Keratinocyte (primary cell): ENCODE results near the gene APBB2. TPM values are rescaled to one million over a fixed set of nuclear protein-coding genes. Genes with fewer than 3 reads are reported as not detected.

Source experiments
- DNase-seq: peaks from one replicate; pipeline ENCODE4 v3.0.0-alpha.2; 2011; ENCODE audit warnings: low read depth, missing footprints, low spot score
- FAIRE-seq: peaks from 2 replicates; lab custom pipeline; 2011; peaks lifted over from hg19 to GRCh38; lab: Jason Lieb, UNC
- H2AFZ ChIP-seq: 2 replicates; pipeline ENCODE4 v1.6.0; 2012; ENCODE audit warnings: low read length, control low read depth, inconsistent platforms; ENCODE audit not compliant: control insufficient read depth
- H3K27ac ChIP-seq: 2 replicates; pipeline ENCODE4 v1.5.1; 2011; ENCODE audit warnings: low read length; ENCODE audit not compliant: control insufficient read depth, insufficient read depth
- H3K27me3 ChIP-seq: 3 replicates; pipeline ENCODE4 v1.6.0; 2011; ENCODE audit warnings: low read length; ENCODE audit not compliant: control insufficient read depth, insufficient read depth; ENCODE audit errors: extremely low read depth
- H3K36me3 ChIP-seq, 2 experiments: 2 replicates in 1 of 2; 3 replicates in 1 of 2; pipeline ENCODE4 v1.5.1; 2011; ENCODE audit warnings: low read length in 2 of 2, mild to moderate bottlenecking in 1 of 2; ENCODE audit not compliant: control insufficient read depth in 2 of 2, insufficient read depth in 2 of 2; ENCODE audit errors: extremely low read depth in 1 of 2
- H3K4me1 ChIP-seq: 3 replicates; pipeline ENCODE4 v1.5.1; 2011; ENCODE audit warnings: low read length; ENCODE audit not compliant: control insufficient read depth, insufficient read depth; ENCODE audit errors: extremely low read depth
- H3K4me2 ChIP-seq: 3 replicates; pipeline ENCODE4 v1.6.0; 2011; ENCODE audit warnings: low read depth, low read length; ENCODE audit not compliant: control insufficient read depth, insufficient read depth; ENCODE audit errors: extremely low read depth
- H3K4me3 ChIP-seq, 3 experiments: fragments of 200-600 bp in 1 of 3; sonication (generic) in 1 of 3; 2 replicates in 2 of 3; 3 replicates in 1 of 3; pipeline ENCODE4 v1.5.1; 2011 to 2016; ENCODE audit warnings: low read length in 3 of 3, mild to moderate bottlenecking in 3 of 3, control low read depth in 2 of 3, inconsistent platforms in 1 of 3, low read depth in 1 of 3, mixed read lengths in 1 of 3, mixed run types in 1 of 3, moderate library complexity in 1 of 3; ENCODE audit not compliant: control insufficient read depth in 2 of 3, insufficient read depth in 2 of 3; ENCODE audit errors: extremely low read depth in 1 of 3
- H3K79me2 ChIP-seq: 2 replicates; pipeline ENCODE4 v1.6.0; 2012; ENCODE audit warnings: low read length; ENCODE audit not compliant: control insufficient read depth, insufficient read depth
- H3K9ac ChIP-seq: 3 replicates; pipeline ENCODE4 v1.6.0; 2011; ENCODE audit warnings: low read length; ENCODE audit not compliant: control insufficient read depth, insufficient read depth; ENCODE audit errors: extremely low read depth
- H3K9me1 ChIP-seq: 3 replicates; pipeline ENCODE4 v1.6.0; 2011; ENCODE audit warnings: low read length; ENCODE audit not compliant: control insufficient read depth, insufficient read depth; ENCODE audit errors: extremely low read depth
- H3K9me3 ChIP-seq: 2 replicates; pipeline ENCODE4 v1.5.1; 2012; ENCODE audit warnings: low read depth, low read length; ENCODE audit not compliant: control insufficient read depth
- H4K20me1 ChIP-seq: 3 replicates; pipeline ENCODE4 v1.6.0; 2011; ENCODE audit warnings: low read length; ENCODE audit not compliant: control insufficient read depth, insufficient read depth; ENCODE audit errors: extremely low read depth
- CTCF ChIP-seq, 3 experiments: IDR thresholded peaks in 1 of 3; conservative IDR thresholded peaks in 1 of 3; optimal IDR thresholded peaks in 1 of 3; 2 replicates in 2 of 3; 3 replicates in 1 of 3; pipeline versions ENCODE3 to v1.5.1; 2011; ENCODE audit warnings: low read length in 3 of 3, mild to moderate bottlenecking in 3 of 3, moderate library complexity in 2 of 3, control low read depth in 1 of 3, inconsistent platforms in 1 of 3; ENCODE audit not compliant: insufficient read depth in 2 of 3; ENCODE audit errors: extremely low read depth in 1 of 3
- EZH2 ChIP-seq: IDR thresholded peaks from one replicate; pipeline ENCODE4 v1.6.1; 2012; ENCODE audit warnings: inconsistent platforms, mild to moderate bottlenecking, low read length, moderate library complexity
- dilution Hi-C: fragments of 300-500 bp; cut with MboI; formaldehyde crosslinking; loops from one replicate; pipeline ENCODE4 v1.7.0; 2020; ENCODE audit warnings: low sequenced_read_pairs; ENCODE audit not compliant: extremely low pct_ligation_motif_present
- polyA plus RNA-seq, 5 experiments: library from polyadenylated mRNA; depleted of rRNA in 3 of 5; stranded (reverse) in 3 of 5; stranded (forward) in 1 of 5; unstranded in 1 of 5; fragments of >200 nt; gene quantifications; 1 replicate in 1 of 5; 2 replicates in 3 of 5; 3 replicates in 1 of 5; pipeline versions ENCODE4 v1.2.1 to v1.2.3, GENCODE V29; 2011 to 2012; ENCODE audit warnings: missing spikeins in 2 of 5, low read depth in 1 of 5, low replicate concordance in 1 of 5

Gene APBB2
- polyA plus RNA-seq, 1 donor (not counting 4 experiments of a cell fraction or from before 2014, with no cell fraction given), result 57.3 TPM

GRCh38 chr4:40848940-40849339 lies 365.4 kb downstream of the APBB2 start:
- no peak for TF ChIP-seq CTCF (optimal IDR thresholded peaks at IDR 0.05 in 1 of 3, IDR thresholded peaks at IDR 0.05 in 1 of 3, conservative IDR thresholded peaks at IDR 0.05 in 1 of 3; ENCODE audit: extremely low read depth in 1 of 3, insufficient read depth in 2 of 3, low read length in 3 of 3)
- TF ChIP-seq EZH2, result no peak
- Histone ChIP-seq H4K20me1 (no peaks in the 10 kb centered on the region), H3K9me3 (no peaks in the 10 kb centered on the region), H3K4me2 (no peak overlapping the region), H3K36me3 (peaks cover 0 to 7% of the 10 kb centered on the region in 2 experiments), H3K27ac (no peak overlapping the region), H3K27me3 (no peaks in the 10 kb centered on the region), H3K4me1 (peaks cover 4% of the 10 kb centered on the region), H2AFZ (no peak overlapping the region), H3K9me1 (no peaks in the 10 kb centered on the region), H3K4me3 (no peak overlapping the region), H3K79me2 (no peaks in the 10 kb centered on the region), H3K9ac (no peak overlapping the region)
- FAIRE-seq (peak; percentile 56), DNase-seq (no peak)
- dilution Hi-C loops, result no loop called here

- FAIRE-seq (no peak), DNase-seq (no peak)
- H4K20me1 ChIP-seq, result no peaks in the 10 kb centered on the region
- no peak overlapping the region for H3K9ac ChIP-seq
- H3K36me3 ChIP-seq, result peaks cover 0 to 7% of the 10 kb centered on the region in 2 experiments
- no peak overlapping the region for H2AFZ ChIP-seq
- dilution Hi-C loops, result no loop called here
- no peaks in the 10 kb centered on the region for H3K9me1 ChIP-seq
- TF ChIP-seq CTCF (optimal IDR thresholded peaks at IDR 0.05 in 1 of 3, IDR thresholded peaks at IDR 0.05 in 1 of 3, conservative IDR thresholded peaks at IDR 0.05 in 1 of 3; ENCODE audit: extremely low read depth in 1 of 3, insufficient read depth in 2 of 3, low read length in 3 of 3), result no peak
- TF ChIP-seq EZH2, result no peak
- peaks cover 4% of the 10 kb centered on the region for H3K4me1 ChIP-seq
- no peak overlapping the region for H3K27ac ChIP-seq
- H3K9me3 ChIP-seq, result no peaks in the 10 kb centered on the region
- H3K27me3 ChIP-seq, result no peaks in the 10 kb centered on the region
- no peak overlapping the region for H3K4me2 ChIP-seq
- no peak overlapping the region for H3K4me3 ChIP-seq
- no peaks in the 10 kb centered on the region for H3K79me2 ChIP-seq
Observed at GRCh38 chr4:40848251-40848650, 366.1 kb downstream of the APBB2 start.
